Measurements from ENCODE around the gene REC8. TPM values are rescaled to one million over a fixed set of nuclear protein-coding genes. Genes with fewer than 3 reads are reported as not detected.

The REC8 gene
- total and polyA plus RNA-seq, 10 of the 15 experiments (the other 5 are each of a cell fraction or from before 2014, with no cell fraction given), result 4.2 to 76.9 (median 29.1) TPM

GRCh38 chr14:24195186-24196070 lies 23.5 kb downstream of the REC8 start, which contains the start of gene TM9SF1:
Gene TM9SF1, minus strand, starts transcription at chr14:24195441. Its CDS starts 422 bp downstream, at chr14:24195019.
- Histone ChIP-seq H3K4me1 (ENCODE audit: control insufficient read depth, insufficient read depth, low read length) (peaks cover 15% of the 10 kb centered on the region), H2AFZ (ENCODE audit: control insufficient read depth, low read depth, low read length) (peak within 1 kb of the TSS; percentile 98), H3K9me3 (replicated peaks; ENCODE audit: control insufficient read depth, insufficient read depth, low read length) (no peaks in the 10 kb centered on the region; the same call in 1 of the 3 replicates), H4K20me1 (ENCODE audit: control insufficient read depth, insufficient read depth) (no peaks in the 10 kb centered on the region), H3K27ac (ENCODE audit: control insufficient read depth, insufficient read depth) (peak within 1 kb of the TSS; percentile 96), H3K79me2 (ENCODE audit: control insufficient read depth, insufficient read depth, low read length) (peaks cover 48% of the 10 kb centered on the region), H3K4me3 (peak within 1 kb of the TSS; percentile 68), H3K36me3 (ENCODE audit: control insufficient read depth in 2 of 2, insufficient read depth in 2 of 2, low read length in 1 of 2) (peaks cover 0 to 4% of the 10 kb centered on the region in 2 experiments; a peak in 2 of 4 replicates), H3K4me2 (ENCODE audit: control insufficient read depth, insufficient read depth) (peak within 1 kb of the TSS; percentile 90), H3K27me3 (replicated peaks in 1 of 2; ENCODE audit: control insufficient read depth in 2 of 2, insufficient read depth in 2 of 2, low read length in 1 of 2) (no peaks in the 10 kb centered on the region), H3K9ac (ENCODE audit: control insufficient read depth, insufficient read depth, low read length) (peak within 1 kb of the TSS; percentile 92)
- DNase-seq (ENCODE audit: low read depth, low spot score) (peak; percentile 52), ATAC-seq (peak; percentile 93), FAIRE-seq (no peak)
- POLR2A ChIA-PET, result interaction anchor here (0.6 to 3.9 kb wide), 23 partner anchors 8 to 1393 kb away, joined by 3 to 50 read pairs (median 6); partner anchors contain the start of genes CHMP4A, DCAF11, EMC9 and IRF9
- no TSS peak for BruUV-seq (replicated peaks)
- intact Hi-C loops (cut with micrococcal nuclease; ENCODE audit: unreplicated experiment), result loop anchor here (1.0 kb wide), 1 partner anchor 18 kb away; the partner anchor contains the start of gene CHMP4A
- CTCF ChIA-PET, result interaction anchor here (0.8 to 2.9 kb wide), 14 partner anchors 16 to 236 kb away, joined by 3 to 11 read pairs (median 4); partner anchors contain the start of genes CHMP4A, CIDEB, EMC9 and IRF9
- in situ Hi-C loops (cut with MboI), result no loop called here
- SMC1A ChIA-PET (ENCODE audit: uncharacterized antibody, unreplicated experiment), result interaction anchor here (0.8 to 2.5 kb wide), 11 partner anchors 10 to 138 kb away, joined by 3 to 10 read pairs (median 4); partner anchors contain the start of genes CHMP4A, DCAF11, NRL and RABGGTA
- WGBS (ENCODE audit: insufficient coverage, insufficient replicate concordance, low lambda C conversion rate, missing lambda C conversion rate), result 1% methylated on average over 88 of the region's 89 CpGs
- RAD21 ChIA-PET (ENCODE audit: unreplicated experiment), result interaction anchor here (0.5 to 3.0 kb wide), 13 partner anchors 18 to 103 kb away, joined by 3 to 10 read pairs (median 4); partner anchors contain the start of genes CHMP4A, DCAF11, IRF9 and MDP1
- TF ChIP-seq CHD1 (IDR thresholded peaks at IDR 0.05; ENCODE audit: low read depth, low read length) (0 out of 2 replicates have a peak, but pooled peaks have one; percentile 50), SRF (IDR thresholded peaks at IDR 0.05; ENCODE audit: low read depth in 2 of 2, low read length in 2 of 2) (peak in 1 of 2 experiments; percentile 63; a peak in 2 of 4 replicates), HDAC6 (IDR thresholded peaks at IDR 0.05; ENCODE audit: unreplicated experiment) (peak; percentile 65), FOXK2 (IDR thresholded peaks at IDR 0.05) (0 out of 2 replicates have a peak, but pooled peaks have one; percentile 12), CREM (IDR thresholded peaks at IDR 0.05; ENCODE audit: low read depth) (peak; percentile 94), RUNX3 (IDR thresholded peaks at IDR 0.05; ENCODE audit: low read length) (peak; percentile 94), NR2C1 (IDR thresholded peaks at IDR 0.05) (peak; percentile 58), POLR2A (IDR thresholded peaks at IDR 0.05; ENCODE audit: low read depth, low read length) (peak; percentile 95), MEF2B (IDR thresholded peaks at IDR 0.05; ENCODE audit: partially characterized antibody, poor library complexity, severe bottlenecking) (peak; percentile 97), POLR2AphosphoS2 (IDR thresholded peaks at IDR 0.05; ENCODE audit: low read depth, low read length) (peak; percentile 47; the same call in 1 of the 2 replicates), REST (IDR thresholded peaks at IDR 0.05; ENCODE audit: low read depth, low read length) (0 out of 2 replicates have a peak, but pooled peaks have one; percentile 1), USF1 (IDR thresholded peaks at IDR 0.05; ENCODE audit: borderline replicate concordance, extremely low read length, insufficient read depth, low read depth, low read length) (no peak), MTA3 (IDR thresholded peaks at IDR 0.05; ENCODE audit: borderline replicate concordance, low read length) (no peak), MYC (IDR thresholded peaks at IDR 0.05; ENCODE audit: insufficient read depth, insufficient read length, insufficient replicate concordance, low read length, severe bottlenecking) (peak; percentile 95), BMI1 (IDR thresholded peaks at IDR 0.05; ENCODE audit: borderline replicate concordance) (peak; percentile 99), POLR2AphosphoS5 (IDR thresholded peaks at IDR 0.05; ENCODE audit: low read length) (peak; percentile 76), SIX5 (IDR thresholded peaks at IDR 0.05; ENCODE audit: low read depth, low read length, severe bottlenecking) (peak; percentile 70), IKZF1 (conservative IDR thresholded peaks at IDR 0.05) (peak; percentile 93), MYB (IDR thresholded peaks at IDR 0.05; ENCODE audit: borderline replicate concordance, low read depth, low read length) (peak; percentile 94)
